WI38 (cell line): ENCODE results near the gene LRRC34.
A peak's percentile ranks its signal among the peaks of the same experiment; 100 is the strongest.

Experiments used
- H3K4me3 ChIP-seq: 2 replicates; pipeline ENCODE4 v1.5.1; 2011; ENCODE audit warnings: low read depth, mild to moderate bottlenecking, control low read depth, low read length
- CTCF ChIP-seq: IDR thresholded peaks from 2 replicates; pipeline ENCODE4 v1.5.1; 2012; ENCODE audit warnings: low read depth, mild to moderate bottlenecking, control low read depth, low read length

LRRC34 gene

GRCh38 chr3:169774186-169774585 lies 38.5 kb downstream of the LRRC34 start:
- peak overlapping the region; percentile 71 for H3K4me3 ChIP-seq

GRCh38 chr3:169772897-169773816 lies 39.5 kb downstream of the LRRC34 start, which contains the start of gene MYNN:
Gene MYNN, plus strand, starts transcription at chr3:169773396. Its CDS starts 900 bp downstream, at chr3:169774296.
- 0 out of 2 replicates have a peak, but pooled peaks have one; percentile 6 for TF ChIP-seq CTCF
- peak within 1 kb of the TSS; percentile 71 for H3K4me3 ChIP-seq

More at GRCh38 chr3:169774186-169774585, 38.5 kb downstream of the LRRC34 start:
- TF ChIP-seq CTCF = no peak

GRCh38 chr3:169772305-169772896 lies 40.3 kb downstream of the LRRC34 start:
- TF ChIP-seq CTCF = no peak

GRCh38 chr3:169771497-169772304 lies 41.0 kb downstream of the LRRC34 start:
- TF ChIP-seq CTCF = no peak
- peak overlapping the region; percentile 76 for H3K4me3 ChIP-seq

More at GRCh38 chr3:169772305-169772896, 40.3 kb downstream of the LRRC34 start:
- peak overlapping the region; percentile 71 for H3K4me3 ChIP-seq

- peak within 1 kb of the TSS; percentile 41 for H3K4me3 ChIP-seq
- TF ChIP-seq CTCF = no peak
Measured at GRCh38 chr3:169769287-169770181, 43.2 kb downstream of the LRRC34 start, which contains the start of gene ACTRT3. Gene ACTRT3, minus strand, starts transcription at chr3:169769561. Its CDS starts 41 bp downstream, at chr3:169769520.

GRCh38 chr3:169764882-169765612 lies 47.7 kb downstream of the LRRC34 start, which contains the start of gene TERC:
Gene TERC, minus strand, starts transcription at chr3:169765060.
- no peak for TF ChIP-seq CTCF
- H3K4me3 ChIP-seq = peak within 1 kb of the TSS; percentile 63
